Activated CD8-positive, alpha-beta T cell treated with anti-CD3 and anti-CD28 coated beads, Interleukin-2, amount 10 ng/mL, durations not matched to agents 7 days and 5 days (primary cell): ENCODE measurements around the gene EPHB1. TPM values are rescaled to one million over a fixed set of nuclear protein-coding genes. Genes with fewer than 3 reads are reported as not detected.
"Not testable (repeated sequence)": the region's sequence is repeated elsewhere in the genome, so short reads cannot be mapped to it uniquely, and the experiment has no call there.

ENCODE experiments used
- ATAC-seq: fragments of 150-1000 bp; cut with Tn5 transposase; one replicate; pipeline ENCODE4 v1.10.0; 2021; ENCODE audit warnings: moderate library complexity
- CTCF ChIA-PET: fragments of 350-600 bp; sonication (Branson Sonifier 250); formaldehyde crosslinking; loops from one replicate; lab custom pipeline; 2021; ENCODE audit warnings: antibody characterized with exemption; lab: Charles Lee
- POLR2A ChIA-PET: fragments of 350-600 bp; sonication (Branson Sonifier 250); formaldehyde crosslinking; loops from one replicate; lab custom pipeline; 2021; ENCODE audit warnings: antibody characterized with exemption; lab: Charles Lee
- DNase-seq: peaks from one replicate; pipeline ENCODE4 v3.0.0-alpha.2; 2020
- H3K27ac Mint-ChIP-seq: one replicate; pipeline ENCODE4 v1.8.0; 2021; ENCODE audit warnings: mild to moderate bottlenecking, mixed read lengths
- H3K27me3 Mint-ChIP-seq: one replicate; pipeline ENCODE4 v1.8.0; 2021; ENCODE audit warnings: low read depth, mixed read lengths
- H3K36me3 Mint-ChIP-seq: one replicate; pipeline ENCODE4 v1.8.0; 2021; ENCODE audit warnings: low read depth, mixed read lengths
- H3K4me1 Mint-ChIP-seq: one replicate; pipeline ENCODE4 v1.8.0; 2021; ENCODE audit warnings: low read depth, mixed read lengths
- H3K4me3 Mint-ChIP-seq: one replicate; pipeline ENCODE4 v1.8.0; 2021; ENCODE audit warnings: mild to moderate bottlenecking, mixed read lengths
- H3K9me3 Mint-ChIP-seq: one replicate; pipeline ENCODE4 v1.8.0; 2022; ENCODE audit warnings: mixed read lengths; ENCODE audit not compliant: insufficient read depth
- total RNA-seq, 2 experiments: library from RNA; stranded (reverse); gene quantifications; one replicate each; pipeline ENCODE4 v1.2.3, GENCODE V29; 2021

The EPHB1 gene
- total RNA-seq, 2 experiments from 2014 or later, result 1.1 to 1.4 TPM

DNA sequence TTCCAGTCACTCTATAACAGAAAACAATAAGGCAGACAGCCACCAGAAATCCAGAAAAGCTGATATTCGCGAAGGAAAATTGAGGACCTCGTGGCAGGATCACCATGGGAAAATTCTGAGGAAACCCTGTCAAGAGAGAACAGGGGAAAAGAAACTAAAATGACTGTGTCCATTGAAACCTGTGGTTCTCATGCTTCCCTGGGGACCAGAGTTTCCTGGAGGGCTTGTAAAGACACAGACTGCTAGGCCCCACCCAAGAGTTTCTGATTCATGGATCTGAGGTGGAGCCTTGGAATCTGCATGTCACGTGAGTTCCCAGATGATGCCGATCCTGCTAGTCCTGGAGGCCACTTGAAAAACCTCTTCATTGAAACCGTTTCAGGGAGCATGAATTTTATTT is 420.5 kb downstream of the EPHB1 start:
- POLR2A ChIA-PET, result no interaction called here
- DNase-seq (no peak), ATAC-seq (no peak)
- no peaks in the 10 kb centered on the region for H3K9me3 Mint-ChIP-seq
- CTCF ChIA-PET, result no interaction called here
- no peak overlapping the region for H3K4me3 Mint-ChIP-seq
- no peaks in the 10 kb centered on the region for H3K27me3 Mint-ChIP-seq
- H3K4me1 Mint-ChIP-seq, result no peaks in the 10 kb centered on the region
- H3K36me3 Mint-ChIP-seq, result no peaks in the 10 kb centered on the region
- no peak overlapping the region for H3K27ac Mint-ChIP-seq

DNA sequence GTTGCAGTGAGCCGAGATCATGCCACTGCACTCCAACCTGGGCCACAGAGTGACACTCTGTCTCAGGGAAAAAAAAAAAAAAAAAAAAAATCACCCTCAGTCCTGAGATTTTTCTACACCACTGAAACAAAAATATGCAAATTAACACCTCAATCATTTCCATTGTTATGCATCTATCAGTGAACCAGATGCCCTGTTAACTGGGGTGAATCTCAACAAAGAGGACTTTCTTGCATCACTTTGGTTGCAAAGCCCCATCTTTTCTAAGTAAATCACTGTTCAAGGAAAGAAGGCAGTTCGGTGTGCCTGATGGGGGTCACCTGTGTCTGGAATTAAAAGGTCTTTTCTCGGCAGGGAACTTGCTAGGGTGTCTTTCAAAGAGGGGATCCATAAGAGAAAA is 421.6 kb downstream of the EPHB1 start:
- DNase-seq (no peak), ATAC-seq (no peak)
- Mint-ChIP-seq H3K9me3 (no peaks in the 10 kb centered on the region), H3K36me3 (no peaks in the 10 kb centered on the region), H3K4me3 (no peak overlapping the region), H3K27ac (no peak overlapping the region), H3K4me1 (no peaks in the 10 kb centered on the region), H3K27me3 (no peaks in the 10 kb centered on the region)
- CTCF ChIA-PET, result no interaction called here
- POLR2A ChIA-PET, result no interaction called here

DNA sequence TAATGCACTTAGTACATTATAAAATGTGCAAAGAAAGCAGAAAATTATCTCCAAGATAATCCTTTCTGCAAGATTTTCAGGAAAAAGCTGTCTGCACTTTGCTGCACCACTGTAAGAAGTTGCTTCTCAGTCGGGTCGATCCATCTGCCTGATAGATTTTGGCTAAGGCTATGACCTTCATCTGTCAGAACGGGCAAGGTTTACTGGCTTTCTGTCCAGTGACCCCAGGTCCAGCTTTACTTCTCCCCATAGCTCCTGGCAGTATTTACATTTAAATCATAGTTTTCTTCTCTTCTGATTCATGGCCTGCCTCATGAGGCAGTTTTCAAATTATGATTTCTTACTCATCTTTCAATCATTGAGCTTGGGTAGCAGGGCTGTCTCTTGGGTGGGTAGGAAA is 422.7 kb downstream of the EPHB1 start:
- no peaks in the 10 kb centered on the region for H3K27me3 Mint-ChIP-seq
- H3K4me1 Mint-ChIP-seq, result no peaks in the 10 kb centered on the region
- no peak overlapping the region for H3K4me3 Mint-ChIP-seq
- DNase-seq (no peak), ATAC-seq (no peak)
- H3K27ac Mint-ChIP-seq, result no peak overlapping the region
- no peaks in the 10 kb centered on the region for H3K36me3 Mint-ChIP-seq
- no peaks in the 10 kb centered on the region for H3K9me3 Mint-ChIP-seq
- CTCF ChIA-PET, result no interaction called here
- POLR2A ChIA-PET, result no interaction called here

GRCh38 chr3:135218304-135218703 is 423.2 kb downstream of the EPHB1 start:
- Mint-ChIP-seq H3K36me3 (no peaks in the 10 kb centered on the region), H3K4me1 (no peaks in the 10 kb centered on the region), H3K27ac (no peak overlapping the region), H3K27me3 (no peaks in the 10 kb centered on the region), H3K4me3 (no peak overlapping the region), H3K9me3 (no peaks in the 10 kb centered on the region)
- CTCF ChIA-PET, result no interaction called here
- ATAC-seq, result no peak
- no peak for DNase-seq
- POLR2A ChIA-PET, result no interaction called here

DNA sequence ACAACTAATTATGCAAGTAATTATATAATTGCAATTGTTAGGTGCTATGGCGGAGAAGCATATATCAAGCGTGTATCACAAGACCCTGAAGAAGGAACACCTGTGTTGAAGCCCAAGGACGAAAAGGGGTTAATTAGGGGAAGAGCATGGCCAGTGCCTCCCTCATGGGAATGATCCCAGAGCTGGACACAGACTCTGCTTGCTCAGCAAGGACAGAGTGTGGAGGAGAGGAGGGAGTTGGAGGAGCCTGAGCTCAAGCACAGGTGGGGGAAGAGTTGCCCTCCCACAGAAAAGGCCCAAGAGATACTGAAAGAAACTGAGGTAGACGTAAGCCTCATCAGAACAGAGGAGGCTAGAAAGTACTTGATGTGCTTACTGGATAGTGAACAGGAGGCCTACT is 423.7 kb downstream of the EPHB1 start:
- no peaks in the 10 kb centered on the region for H3K36me3 Mint-ChIP-seq
- CTCF ChIA-PET, result no interaction called here
- H3K27ac Mint-ChIP-seq, result no peak overlapping the region

GRCh38 chr3:135224815-135225362 is 429.8 kb downstream of the EPHB1 start:
- Mint-ChIP-seq H3K36me3 (no peaks in the 10 kb centered on the region), H3K9me3 (no peaks in the 10 kb centered on the region), H3K27me3 (peaks cover 2% of the 10 kb centered on the region), H3K4me3 (no peak overlapping the region), H3K4me1 (no peaks in the 10 kb centered on the region), H3K27ac (no peak overlapping the region)
- CTCF ChIA-PET, result no interaction called here
- no peak for DNase-seq
- POLR2A ChIA-PET, result no interaction called here
- ATAC-seq, result no peak

More for the DNA sequence above, 423.7 kb downstream of the EPHB1 start:
- Mint-ChIP-seq H3K9me3 (no peaks in the 10 kb centered on the region), H3K4me1 (no peaks in the 10 kb centered on the region), H3K27me3 (no peaks in the 10 kb centered on the region), H3K4me3 (no peak overlapping the region)
- ATAC-seq (no peak), DNase-seq (no peak)
- POLR2A ChIA-PET, result no interaction called here

DNA sequence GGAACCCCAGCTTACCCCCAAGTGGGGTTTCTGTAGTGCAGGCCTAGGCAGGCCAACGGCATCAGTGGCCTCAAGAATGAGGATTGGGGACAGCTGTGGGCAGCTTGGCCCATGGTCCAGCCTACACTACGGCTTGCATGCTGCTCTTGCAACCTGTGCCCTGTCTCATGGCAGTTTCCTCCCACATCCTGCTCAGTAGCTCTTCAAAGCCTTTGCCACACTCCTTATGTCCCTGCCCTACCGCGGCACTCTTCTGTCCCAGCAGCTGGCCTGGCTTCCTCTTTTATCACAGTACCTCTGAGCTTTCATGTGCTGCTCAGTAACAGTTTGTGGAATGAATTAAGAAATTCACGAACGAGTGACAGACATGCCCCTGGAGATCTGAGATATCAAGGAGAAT is 431.0 kb downstream of the EPHB1 start:
- H3K4me1 Mint-ChIP-seq, result no peaks in the 10 kb centered on the region
- POLR2A ChIA-PET, result no interaction called here
- H3K27ac Mint-ChIP-seq, result no peak overlapping the region

DNA sequence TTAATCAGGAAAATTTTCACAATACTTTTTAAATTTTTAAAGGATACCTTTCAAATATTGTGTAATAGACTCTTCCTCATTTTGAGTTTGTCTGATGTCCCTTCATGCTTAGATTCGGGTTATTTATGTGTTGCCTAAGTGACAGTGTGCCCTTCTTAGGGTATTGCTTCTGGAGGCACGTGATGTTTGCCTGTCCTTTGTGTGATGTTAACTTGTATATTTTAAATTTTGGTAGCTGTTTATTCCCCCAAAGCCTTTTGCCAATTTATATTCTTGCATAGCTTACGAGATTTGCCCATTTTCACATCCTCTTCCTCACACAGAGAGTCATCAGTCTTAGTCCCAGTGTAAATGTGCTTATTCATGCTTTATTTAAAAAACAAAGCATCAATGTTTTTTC is 433.1 kb downstream of the EPHB1 start:
- ChIA-PET POLR2A (no interaction called here), CTCF (no interaction called here)
- Mint-ChIP-seq H3K4me1 (no peaks in the 10 kb centered on the region), H3K36me3 (no peaks in the 10 kb centered on the region), H3K9me3 (no peaks in the 10 kb centered on the region), H3K27ac (no peak overlapping the region), H3K4me3 (no peak overlapping the region), H3K27me3 (peaks cover 2% of the 10 kb centered on the region)
- no peak for DNase-seq
- ATAC-seq, result no peak

More for the DNA sequence above, 431.0 kb downstream of the EPHB1 start:
- CTCF ChIA-PET, result no interaction called here
- DNase-seq, result no peak
- Mint-ChIP-seq H3K9me3 (no peaks in the 10 kb centered on the region), H3K36me3 (no peaks in the 10 kb centered on the region), H3K4me3 (no peak overlapping the region), H3K27me3 (peaks cover 2% of the 10 kb centered on the region)
- ATAC-seq, result no peak

GRCh38 chr3:135229018-135229495 is 434.0 kb downstream of the EPHB1 start:
- ChIA-PET CTCF (no interaction called here), POLR2A (no interaction called here)

GRCh38 chr3:135231737-135232136 is 436.7 kb downstream of the EPHB1 start:
- H3K4me3 Mint-ChIP-seq, result no peak overlapping the region
- CTCF ChIA-PET, result no interaction called here

More at GRCh38 chr3:135229018-135229495, 434.0 kb downstream of the EPHB1 start:
- no peaks in the 10 kb centered on the region for H3K36me3 Mint-ChIP-seq
- H3K27me3 Mint-ChIP-seq, result peaks cover 2% of the 10 kb centered on the region
- ATAC-seq, result no peak
- no peak overlapping the region for H3K4me3 Mint-ChIP-seq
- no peak for DNase-seq
- H3K27ac Mint-ChIP-seq, result no peak overlapping the region
- no peaks in the 10 kb centered on the region for H3K4me1 Mint-ChIP-seq
- no peaks in the 10 kb centered on the region for H3K9me3 Mint-ChIP-seq

DNA sequence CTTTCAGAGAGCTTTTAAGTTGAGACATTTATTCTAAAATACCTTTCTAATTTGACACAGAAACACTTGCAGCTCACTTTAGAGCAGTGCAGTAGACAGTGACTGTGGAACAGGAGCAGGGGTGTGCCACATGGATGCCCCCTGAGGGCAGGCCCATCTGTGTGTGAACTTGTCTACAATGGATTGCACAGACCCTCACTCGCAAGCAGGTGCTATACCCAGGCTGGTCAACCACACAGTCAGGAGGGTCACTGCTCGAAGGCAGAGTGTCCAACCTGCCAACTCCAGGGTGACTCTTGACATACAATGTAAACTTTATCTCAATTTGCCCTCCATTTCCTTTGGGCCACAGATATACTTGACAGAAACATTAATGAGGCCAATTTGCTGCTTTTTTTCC is 437.2 kb downstream of the EPHB1 start:
- Mint-ChIP-seq H3K27me3 (peaks cover 2% of the 10 kb centered on the region), H3K4me3 (no peak overlapping the region), H3K27ac (no peak overlapping the region), H3K36me3 (no peaks in the 10 kb centered on the region), H3K9me3 (no peaks in the 10 kb centered on the region), H3K4me1 (no peaks in the 10 kb centered on the region)
- DNase-seq, result no peak
- ChIA-PET CTCF (no interaction called here), POLR2A (no interaction called here)
- no peak for ATAC-seq

More at GRCh38 chr3:135231737-135232136, 436.7 kb downstream of the EPHB1 start:
- Mint-ChIP-seq H3K27me3 (peaks cover 2% of the 10 kb centered on the region), H3K27ac (no peak overlapping the region), H3K9me3 (no peaks in the 10 kb centered on the region), H3K4me1 (no peaks in the 10 kb centered on the region), H3K36me3 (no peaks in the 10 kb centered on the region)
- DNase-seq, result no peak
- POLR2A ChIA-PET, result no interaction called here
- no peak for ATAC-seq

GRCh38 chr3:135233476-135233875 is 438.4 kb downstream of the EPHB1 start:
- ATAC-seq, CTCF ChIA-PET, H3K27ac Mint-ChIP-seq, DNase-seq, POLR2A ChIA-PET, H3K9me3 Mint-ChIP-seq, H3K36me3 Mint-ChIP-seq, H3K4me1 Mint-ChIP-seq, H3K27me3 Mint-ChIP-seq, H3K4me3 Mint-ChIP-seq: not testable (repeated sequence)

- no peaks in the 10 kb centered on the region for H3K9me3 Mint-ChIP-seq
- H3K27me3 Mint-ChIP-seq, result no peaks in the 10 kb centered on the region
- no peak for ATAC-seq
- ChIA-PET POLR2A (no interaction called here), CTCF (no interaction called here)
- DNase-seq, result no peak
- no peak overlapping the region for H3K27ac Mint-ChIP-seq
- H3K4me1 Mint-ChIP-seq, result no peaks in the 10 kb centered on the region
- no peaks in the 10 kb centered on the region for H3K36me3 Mint-ChIP-seq
- no peak overlapping the region for H3K4me3 Mint-ChIP-seq
These were observed 440.5 kb downstream of the EPHB1 start for GRCh38 chr3:135235541-135235940.
